Activated CD4-positive, alpha-beta T cell treated with anti-CD3 and anti-CD28 coated beads, Interleukin-2, amount 10 ng/mL, durations not matched to agents 24 days and 14 days (primary cell): Measurements from ENCODE around the gene DKKL1. TPM values are rescaled to one million over a fixed set of nuclear protein-coding genes. Genes with fewer than 3 reads are reported as not detected.
"Not testable (repeated sequence)": the region's sequence is repeated elsewhere in the genome, so short reads cannot be mapped to it uniquely, and the experiment has no call there.

Experiments
- DNase-seq: peaks from one replicate; pipeline ENCODE4 v3.0.0; 2022
- H3K27ac Mint-ChIP-seq: one replicate; pipeline ENCODE4 v1.8.0; 2022; ENCODE audit warnings: mild to moderate bottlenecking, mixed read lengths
- H3K27me3 Mint-ChIP-seq: one replicate; pipeline ENCODE4 v1.8.0; 2022; ENCODE audit warnings: mixed read lengths
- H3K36me3 Mint-ChIP-seq: one replicate; pipeline ENCODE4 v1.8.0; 2022; ENCODE audit warnings: low read depth, mild to moderate bottlenecking, mixed read lengths
- H3K4me1 Mint-ChIP-seq: one replicate; pipeline ENCODE4 v1.8.0; 2021; ENCODE audit warnings: mixed read lengths
- H3K4me3 Mint-ChIP-seq: one replicate; pipeline ENCODE4 v1.8.0; 2022; ENCODE audit warnings: mild to moderate bottlenecking, moderate library complexity, mixed read lengths
- H3K9me3 Mint-ChIP-seq: one replicate; pipeline ENCODE4 v1.8.0; 2021; ENCODE audit warnings: mixed read lengths
- intact Hi-C: fragments of 100-400 bp; cut with micrococcal nuclease; formaldehyde crosslinking; loops from one replicate; pipeline ENCODE4 v1.15.1; 2023
- total RNA-seq: library from RNA; stranded (reverse); gene quantifications from 2 replicates; pipeline ENCODE4 v1.2.3, GENCODE V29; 2022

Gene DKKL1
- total RNA-seq: not detected in 2 replicates

DNA sequence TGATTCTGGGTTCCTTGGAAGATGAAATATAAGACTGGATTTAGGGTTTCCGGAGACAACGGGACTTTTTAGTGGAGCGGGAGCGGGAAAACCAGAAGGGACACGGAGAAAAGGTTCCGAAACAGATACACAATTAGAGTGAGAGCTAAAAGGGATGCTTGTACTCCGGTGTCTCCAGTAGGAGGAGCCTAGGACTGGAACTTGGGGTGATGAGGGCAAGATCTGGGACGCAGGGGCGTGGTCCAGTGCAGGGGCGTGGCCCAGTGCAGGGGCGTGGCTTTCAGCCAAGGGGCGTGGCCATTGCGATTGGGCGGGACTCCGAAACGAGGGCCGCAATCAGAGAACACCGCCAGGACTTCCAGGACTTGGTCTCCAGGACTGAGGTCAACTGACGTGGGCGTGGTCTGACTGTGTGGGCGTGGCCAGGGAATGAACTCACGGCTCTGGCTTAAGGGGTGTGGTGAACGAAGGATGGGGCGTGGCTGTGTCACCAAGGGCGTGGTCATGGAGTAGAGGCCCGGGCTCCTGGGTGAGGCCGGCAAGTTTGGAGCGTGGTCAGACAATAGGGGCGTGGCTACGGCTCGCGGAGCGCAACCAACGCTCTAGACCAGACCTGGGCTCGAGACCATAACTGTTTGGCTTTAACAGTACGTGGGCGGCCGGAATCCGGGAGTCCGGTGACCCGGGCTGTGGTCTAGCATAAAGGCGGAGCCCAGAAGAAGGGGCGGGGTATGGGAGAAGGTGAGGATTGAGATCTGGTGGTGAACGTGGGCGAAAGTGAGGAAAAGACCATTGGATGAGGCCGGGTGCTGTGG is at the start of gene DKKL1:
Gene DKKL1, plus strand, starts transcription at position 610 of the 815 bp plus-strand sequence. Its CDS starts 122 bp downstream, at position 732.
- no peaks in the 10 kb centered on the region for H3K9me3 Mint-ChIP-seq
- H3K4me1 Mint-ChIP-seq: peaks cover 11% of the 10 kb centered on the region
- DNase-seq: peak; percentile 94
- H3K27ac Mint-ChIP-seq: no peak within 1 kb of the TSS
- H3K27me3 Mint-ChIP-seq: peaks cover 33% of the 10 kb centered on the region
- intact Hi-C loops: no loop called here
- H3K36me3 Mint-ChIP-seq: no peaks in the 10 kb centered on the region
- no peak within 1 kb of the TSS for H3K4me3 Mint-ChIP-seq

- Mint-ChIP-seq H3K4me1 (peaks cover 5% of the 10 kb centered on the region), H3K27me3 (peaks cover 3% of the 10 kb centered on the region), H3K4me3 (no peak overlapping the region), H3K9me3 (peaks cover 15% of the 10 kb centered on the region), H3K27ac (no peak overlapping the region), H3K36me3 (peaks cover 24% of the 10 kb centered on the region)
- peak; percentile 24 for DNase-seq
- intact Hi-C loops: no loop called here
These were observed 48.6 kb upstream of the DKKL1 start for GRCh38 chr19:49315111-49315510.

DNA sequence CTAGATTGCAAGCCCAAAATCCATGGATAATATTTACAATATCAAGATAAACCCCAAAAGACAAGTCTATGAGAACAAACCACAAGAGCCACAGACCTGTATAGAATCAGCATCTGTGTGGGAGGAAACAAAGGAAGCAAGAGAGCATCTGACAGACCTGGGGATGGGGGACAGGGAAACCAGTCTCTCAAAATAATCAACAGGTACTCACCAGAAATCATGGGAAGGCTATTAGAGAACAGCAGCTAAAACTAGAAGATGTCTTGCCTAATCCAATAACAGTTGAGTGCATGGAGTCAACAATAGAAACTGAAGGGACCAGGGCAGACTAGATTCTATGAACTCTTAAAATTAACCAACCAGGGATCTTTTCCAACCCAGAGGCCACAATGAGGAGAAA is 47.4 kb upstream of the DKKL1 start:
- H3K9me3 Mint-ChIP-seq: peaks cover 15% of the 10 kb centered on the region
- H3K4me3 Mint-ChIP-seq: no peak overlapping the region
- no peak overlapping the region for H3K27ac Mint-ChIP-seq
- intact Hi-C loops: no loop called here
- H3K4me1 Mint-ChIP-seq: peaks cover 5% of the 10 kb centered on the region
- H3K27me3 Mint-ChIP-seq: peaks cover 3% of the 10 kb centered on the region
- peaks cover 26% of the 10 kb centered on the region for H3K36me3 Mint-ChIP-seq
- DNase-seq: peak; percentile 12

DNA sequence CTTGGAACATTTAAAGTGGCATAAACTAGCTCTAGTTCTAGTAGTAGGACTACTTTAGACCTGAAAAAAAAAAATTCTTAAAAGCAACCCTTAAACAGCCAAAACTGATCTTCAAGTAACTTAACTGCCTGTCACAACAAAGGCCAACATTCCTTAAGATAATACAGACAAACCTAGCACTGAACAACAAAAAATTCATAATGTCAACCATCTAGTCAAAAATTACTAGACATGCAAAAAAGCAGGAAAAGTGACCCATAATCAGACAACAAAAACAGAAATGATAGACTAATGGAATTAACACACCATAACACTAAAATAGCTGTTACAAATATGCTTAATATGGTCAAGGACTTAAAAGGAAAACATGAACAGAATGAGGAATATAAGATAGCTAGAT is 45.4 kb upstream of the DKKL1 start:
- Mint-ChIP-seq H3K4me1 (peaks cover 5% of the 10 kb centered on the region), H3K4me3 (no peak overlapping the region), H3K27me3 (peaks cover 3% of the 10 kb centered on the region), H3K27ac (no peak overlapping the region), H3K9me3 (peaks cover 18% of the 10 kb centered on the region), H3K36me3 (peaks cover 29% of the 10 kb centered on the region)
- intact Hi-C loops: no loop called here
- DNase-seq: no peak

GRCh38 chr19:49324801-49325576 is 38.7 kb upstream of the DKKL1 start, which contains the start of gene SLC6A16:
SLC6A16 (minus strand) TSS chr19:49325191; CDS start chr19:49311347, 13,844 bp downstream.
- no peak within 1 kb of the TSS for H3K27ac Mint-ChIP-seq
- no peak within 1 kb of the TSS for H3K4me3 Mint-ChIP-seq
- peaks cover 3% of the 10 kb centered on the region for H3K9me3 Mint-ChIP-seq
- DNase-seq: no peak
- H3K27me3 Mint-ChIP-seq: no peaks in the 10 kb centered on the region
- intact Hi-C loops: no loop called here
- H3K4me1 Mint-ChIP-seq: peaks cover 15% of the 10 kb centered on the region
- H3K36me3 Mint-ChIP-seq: peaks cover 18% of the 10 kb centered on the region

DNA sequence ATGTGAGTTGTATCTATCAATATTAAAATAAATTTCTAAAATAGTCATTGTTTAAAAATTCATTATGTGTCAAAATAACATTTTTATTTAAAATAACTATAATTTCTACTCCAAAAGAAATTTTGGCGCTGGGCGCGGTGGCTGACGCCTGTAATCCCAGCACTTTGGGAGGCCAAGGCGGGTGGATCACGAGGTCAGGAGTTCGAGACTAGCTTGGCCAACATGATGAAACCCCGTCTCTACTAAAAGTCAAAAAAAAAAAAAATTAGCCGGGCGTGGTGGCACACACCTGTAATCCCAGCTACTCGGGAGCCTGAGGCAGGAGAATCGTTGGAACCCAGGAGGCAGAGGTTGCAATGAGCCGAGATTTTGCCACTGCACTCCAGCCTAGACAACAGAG is 37.9 kb upstream of the DKKL1 start:
- H3K4me3 Mint-ChIP-seq, intact Hi-C loops: not testable (repeated sequence)

DNA sequence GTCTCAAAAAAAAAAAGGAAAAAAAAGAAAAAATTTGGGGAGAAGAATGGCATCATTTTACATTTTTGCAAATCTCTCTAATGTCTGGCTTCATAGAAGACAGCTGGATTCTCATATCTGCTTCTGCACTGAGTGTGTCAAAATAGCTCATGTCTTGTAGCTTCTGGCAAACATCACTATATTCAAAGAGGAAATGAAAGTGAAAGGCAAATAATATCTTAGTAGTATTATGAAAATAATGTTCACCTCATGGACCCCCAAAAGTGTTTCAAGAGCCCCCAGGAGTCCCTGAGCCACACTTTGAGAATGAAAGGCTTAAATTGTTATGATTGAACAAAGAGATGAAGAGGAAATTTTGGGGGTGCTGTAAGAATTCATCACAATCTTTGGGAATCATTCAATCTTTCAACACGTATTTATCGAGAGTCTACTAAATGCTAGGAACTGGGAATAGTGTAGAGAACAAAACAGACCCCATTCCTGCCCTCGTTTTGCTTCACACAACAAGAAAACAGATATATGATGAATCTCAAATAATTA is 37.4 kb upstream of the DKKL1 start:
- H3K27ac Mint-ChIP-seq: no peak overlapping the region
- no peak overlapping the region for H3K4me3 Mint-ChIP-seq
- peaks cover 3% of the 10 kb centered on the region for H3K9me3 Mint-ChIP-seq
- no peaks in the 10 kb centered on the region for H3K27me3 Mint-ChIP-seq
- DNase-seq: no peak
- H3K36me3 Mint-ChIP-seq: peaks cover 20% of the 10 kb centered on the region
- intact Hi-C loops: no loop called here
- H3K4me1 Mint-ChIP-seq: peaks cover 21% of the 10 kb centered on the region

More for the DNA sequence above, 37.9 kb upstream of the DKKL1 start:
- DNase-seq, H3K9me3 Mint-ChIP-seq, H3K27me3 Mint-ChIP-seq, H3K27ac Mint-ChIP-seq: not testable (repeated sequence)
- Mint-ChIP-seq H3K4me1 (peaks cover 20% of the 10 kb centered on the region), H3K36me3 (peaks cover 21% of the 10 kb centered on the region)

- peak; percentile 85 for DNase-seq
- Mint-ChIP-seq H3K4me1 (peaks cover 36% of the 10 kb centered on the region), H3K9me3 (no peaks in the 10 kb centered on the region), H3K27me3 (no peaks in the 10 kb centered on the region), H3K4me3 (no peak overlapping the region), H3K27ac (peak overlapping the region; percentile 70), H3K36me3 (peaks cover 21% of the 10 kb centered on the region)
- intact Hi-C loops: loop anchor here (1.0 kb wide), 2 partner anchors 27 to 62 kb away; no protein-coding TSS in a partner anchor
These were observed 35.7 kb upstream of the DKKL1 start for GRCh38 chr19:49327878-49328544.

- H3K27me3 Mint-ChIP-seq: no peaks in the 10 kb centered on the region
- H3K4me3 Mint-ChIP-seq: no peak overlapping the region
- H3K36me3 Mint-ChIP-seq: peaks cover 23% of the 10 kb centered on the region
- H3K27ac Mint-ChIP-seq: no peak overlapping the region
- H3K4me1 Mint-ChIP-seq: peaks cover 42% of the 10 kb centered on the region
- DNase-seq: no peak
- intact Hi-C loops: loop anchor here (1.0 kb wide), 2 partner anchors 27 to 62 kb away; no protein-coding TSS in a partner anchor
- H3K9me3 Mint-ChIP-seq: no peaks in the 10 kb centered on the region
These were observed 34.9 kb upstream of the DKKL1 start for GRCh38 chr19:49328741-49329140.

DNA sequence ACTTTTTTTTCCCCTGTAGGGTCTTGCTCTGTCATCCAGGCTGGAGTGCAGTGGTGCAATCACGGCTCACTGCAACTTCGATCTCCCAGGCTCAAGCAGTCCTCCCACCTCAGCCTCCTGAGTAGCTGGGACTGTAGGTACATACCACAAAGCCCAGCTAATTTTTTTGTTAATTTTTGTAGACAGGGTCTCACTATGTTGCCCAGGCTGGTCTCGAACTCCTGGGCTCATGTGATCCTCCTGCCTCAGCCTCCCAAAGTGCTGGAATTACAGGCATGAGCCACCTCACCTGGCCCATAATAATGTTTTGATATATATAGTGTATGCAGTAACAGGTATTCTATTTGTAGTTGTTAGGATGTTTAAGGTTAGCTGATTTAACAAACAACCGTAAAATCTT is 32.5 kb upstream of the DKKL1 start:
- intact Hi-C loops, H3K27me3 Mint-ChIP-seq, DNase-seq, H3K9me3 Mint-ChIP-seq: not testable (repeated sequence)
- peak overlapping the region; percentile 39 for H3K4me3 Mint-ChIP-seq
- H3K36me3 Mint-ChIP-seq: peaks cover 24% of the 10 kb centered on the region
- H3K27ac Mint-ChIP-seq: peak overlapping the region; percentile 44
- H3K4me1 Mint-ChIP-seq: peaks cover 56% of the 10 kb centered on the region

DNA sequence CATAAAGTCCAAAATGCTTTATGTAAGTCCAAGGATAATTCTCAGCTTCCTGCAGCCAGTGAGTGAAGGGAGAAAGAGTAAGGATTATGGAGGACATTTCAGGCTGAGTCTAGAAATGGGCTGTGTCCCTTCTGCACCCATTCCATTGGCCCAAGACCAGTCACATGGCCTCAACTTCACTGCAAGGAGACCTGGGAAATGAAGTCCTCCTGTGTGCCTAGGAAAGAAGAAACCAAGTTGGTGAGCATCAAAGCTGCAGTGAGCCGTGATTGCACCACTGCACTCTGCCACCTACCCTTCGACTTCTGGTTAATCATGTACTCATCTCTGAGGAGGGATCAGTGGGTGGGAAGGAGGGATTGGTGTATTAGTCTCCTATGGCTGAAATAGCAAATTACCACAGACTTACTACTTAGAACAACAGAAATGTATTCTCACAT is 32.0 kb upstream of the DKKL1 start:
- Mint-ChIP-seq H3K27ac (peak overlapping the region; percentile 44), H3K4me1 (peaks cover 60% of the 10 kb centered on the region), H3K36me3 (peaks cover 27% of the 10 kb centered on the region), H3K27me3 (no peaks in the 10 kb centered on the region), H3K4me3 (peak overlapping the region; percentile 39), H3K9me3 (no peaks in the 10 kb centered on the region)
- peak; percentile 90 for DNase-seq
- intact Hi-C loops: no loop called here

- peaks cover 33% of the 10 kb centered on the region for H3K36me3 Mint-ChIP-seq
- H3K27ac Mint-ChIP-seq: peak overlapping the region; percentile 94
- H3K4me3 Mint-ChIP-seq: peak overlapping the region; percentile 82
- intact Hi-C loops, DNase-seq, H3K27me3 Mint-ChIP-seq, H3K9me3 Mint-ChIP-seq: not testable (repeated sequence)
- peaks cover 61% of the 10 kb centered on the region for H3K4me1 Mint-ChIP-seq
These were observed 30.8 kb upstream of the DKKL1 start for GRCh38 chr19:49332691-49333417.

DNA sequence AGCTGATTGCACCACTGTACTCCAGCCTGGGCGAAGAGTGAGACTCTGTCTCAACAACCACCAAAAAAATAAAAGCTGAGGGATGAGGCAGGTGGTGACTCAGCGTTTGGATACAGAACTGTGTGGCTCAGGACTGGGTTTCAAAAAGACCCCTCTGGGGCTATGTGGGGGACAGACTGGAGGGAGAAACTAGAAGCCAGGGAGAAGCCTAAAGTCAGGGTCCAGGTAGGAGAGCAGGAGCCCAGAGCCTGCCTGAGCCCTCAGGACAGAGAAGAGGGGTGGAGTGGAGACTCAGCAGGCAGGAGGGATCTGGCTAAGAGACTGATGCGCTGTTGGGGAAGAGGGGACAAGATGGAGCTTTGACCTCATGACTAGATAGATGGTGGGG is 30.3 kb upstream of the DKKL1 start:
- no peak for DNase-seq
- intact Hi-C loops: no loop called here
- Mint-ChIP-seq H3K9me3 (no peaks in the 10 kb centered on the region), H3K36me3 (peaks cover 33% of the 10 kb centered on the region), H3K4me3 (peak overlapping the region; percentile 82), H3K27me3 (no peaks in the 10 kb centered on the region), H3K4me1 (peaks cover 60% of the 10 kb centered on the region), H3K27ac (peak overlapping the region; percentile 94)
